Stimulated activated CD4-positive, alpha-beta T cell treated with anti-CD3 and anti-CD28 coated beads, Interleukin-12 subunit alpha, Interleukin-12 subunit beta, amount 100 ng/mL, for 4 hours (primary cell): ENCODE measurements around the gene OGFR.

Experiments used
- DNase-seq: peaks from one replicate; pipeline ENCODE4 v3.0.0-alpha.2; 2020

OGFR gene

DNA sequence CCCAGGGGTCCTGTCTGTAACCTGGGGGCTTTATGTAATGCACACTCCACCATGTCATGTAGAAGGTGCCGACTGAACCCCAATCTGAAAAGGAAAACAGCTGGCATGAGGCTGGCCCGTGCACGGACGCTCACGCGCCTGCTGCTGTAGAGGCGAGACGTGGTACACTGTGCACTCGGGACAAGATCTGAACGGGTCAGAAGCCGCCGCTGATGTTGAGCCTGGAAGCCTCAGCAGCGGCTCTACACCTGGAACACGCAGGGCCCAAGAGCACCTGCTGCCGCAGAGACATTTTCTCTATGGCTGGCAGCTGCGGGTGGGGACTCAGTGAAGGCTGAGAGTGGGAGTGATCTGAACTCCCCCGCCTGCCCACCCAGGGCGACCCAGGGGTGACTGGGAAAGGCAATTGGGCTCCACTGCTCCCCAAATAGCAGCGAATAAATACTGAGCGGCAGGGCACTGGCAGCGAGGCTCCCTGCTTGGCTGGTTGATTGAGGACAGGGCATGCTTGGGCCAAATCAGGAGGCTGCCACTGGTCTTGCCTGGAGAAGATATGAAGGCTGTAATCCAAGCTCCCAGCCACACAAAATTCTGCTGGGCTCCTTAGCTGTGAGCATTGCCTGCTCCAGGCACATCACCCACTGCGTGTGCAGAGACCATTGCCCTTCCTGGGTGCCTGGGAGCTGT lies 2.5 kb upstream of the OGFR start:
- DNase-seq, result no peak

DNA sequence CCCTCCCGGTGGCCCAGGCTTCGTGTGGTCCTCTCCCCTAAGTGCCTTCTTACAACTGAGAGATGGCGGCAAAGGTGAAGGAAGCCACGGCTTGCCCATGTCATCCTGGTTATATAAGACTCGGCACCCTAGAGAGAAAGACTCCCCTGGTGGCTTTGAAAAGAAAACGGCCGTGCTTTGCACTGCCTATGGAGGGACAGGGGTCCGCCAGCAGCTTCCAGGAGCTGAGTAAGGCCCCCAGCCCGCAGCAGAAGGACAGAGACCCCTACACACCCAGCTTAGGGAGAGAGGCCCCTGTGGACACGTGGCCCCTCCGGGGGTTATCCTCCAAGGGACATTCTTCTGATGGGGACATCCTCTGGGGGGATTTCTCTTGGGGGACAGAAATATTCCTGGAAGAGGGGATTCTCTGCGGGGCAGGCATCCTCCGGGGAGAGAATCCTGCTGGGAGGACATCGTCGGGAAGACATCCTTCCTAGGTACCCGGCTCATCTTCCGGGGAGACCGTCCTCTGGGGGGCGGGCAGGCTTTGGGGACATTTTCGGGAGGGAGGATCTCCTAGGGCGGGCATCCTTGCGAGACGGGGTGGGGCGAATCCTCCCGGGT lies 511 bp upstream of the OGFR start:
- no peak for DNase-seq

DNA sequence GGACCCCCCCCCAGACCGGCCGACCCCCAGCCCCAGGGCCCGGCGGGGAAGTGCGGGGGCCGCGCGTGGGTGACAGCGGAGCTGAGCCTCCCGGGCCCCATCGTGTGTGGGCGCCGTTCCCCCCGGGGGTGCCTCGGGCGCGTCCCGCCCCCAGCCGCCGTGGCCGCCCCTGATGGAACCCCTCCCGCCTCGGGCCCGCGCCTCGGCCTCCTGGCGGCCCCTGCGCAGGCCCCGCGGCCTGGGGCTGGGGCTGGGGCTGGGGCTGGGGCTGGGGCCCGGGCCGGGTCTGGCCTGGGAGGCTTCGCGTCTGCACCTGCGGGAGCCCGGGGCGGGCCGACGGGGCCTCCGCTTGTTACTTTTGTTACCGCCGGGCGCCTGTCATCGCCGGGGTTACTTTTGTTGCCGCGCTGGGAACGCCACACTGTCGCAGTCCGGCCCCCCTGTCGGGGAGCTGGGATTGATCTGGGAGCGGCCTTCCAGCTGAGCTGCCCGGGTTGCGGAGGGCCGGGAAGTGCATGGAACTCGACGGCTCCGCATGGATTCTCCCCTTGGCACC lies 598 bp downstream of the OGFR start:
- peak; percentile 49 for DNase-seq

DNA sequence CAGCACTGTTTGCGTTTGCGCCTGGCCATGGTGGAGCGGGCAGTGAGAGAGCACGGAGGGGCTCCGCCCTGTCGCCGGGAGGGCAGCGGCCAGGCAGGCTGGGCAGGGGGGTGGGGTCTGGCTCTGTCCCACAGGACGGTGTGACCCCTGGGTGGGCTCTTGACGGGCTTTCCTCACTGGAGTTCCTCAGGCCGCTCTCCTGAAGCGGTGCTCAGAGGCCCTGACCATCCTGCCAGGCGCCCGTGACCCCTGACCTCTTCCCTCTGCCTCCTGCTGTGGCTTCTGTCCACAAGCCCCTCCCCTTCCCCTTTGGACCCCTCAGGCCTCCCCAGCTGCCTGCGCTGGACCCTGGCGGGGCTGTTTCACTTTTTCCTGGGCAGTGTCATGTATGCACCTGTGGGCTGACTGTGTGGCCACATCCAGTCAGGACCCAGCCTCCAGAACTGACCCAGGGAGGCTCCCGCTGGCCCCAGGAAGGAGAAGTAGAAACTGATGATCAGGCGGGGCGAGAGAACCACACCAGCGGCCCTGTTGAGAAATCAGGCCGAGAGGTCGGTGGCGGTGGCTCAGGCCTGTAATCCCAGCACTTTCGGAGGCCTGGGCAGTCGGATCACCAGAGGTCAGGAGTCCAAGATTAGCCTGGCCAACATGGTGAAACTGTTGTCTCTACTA lies 1.2 kb downstream of the OGFR start:
- DNase-seq, result no peak

- no peak for DNase-seq
Observed at GRCh38 chr20:62806383-62807050, 1.9 kb downstream of the OGFR start.

GRCh38 chr20:62807444-62808210 lies 3.0 kb downstream of the OGFR start:
- no peak for DNase-seq

- peak; percentile 76 for DNase-seq
Observed at GRCh38 chr20:62808211-62808865, 3.7 kb downstream of the OGFR start.

GRCh38 chr20:62809530-62810428 lies 5.1 kb downstream of the OGFR start:
- DNase-seq, result no peak

DNA sequence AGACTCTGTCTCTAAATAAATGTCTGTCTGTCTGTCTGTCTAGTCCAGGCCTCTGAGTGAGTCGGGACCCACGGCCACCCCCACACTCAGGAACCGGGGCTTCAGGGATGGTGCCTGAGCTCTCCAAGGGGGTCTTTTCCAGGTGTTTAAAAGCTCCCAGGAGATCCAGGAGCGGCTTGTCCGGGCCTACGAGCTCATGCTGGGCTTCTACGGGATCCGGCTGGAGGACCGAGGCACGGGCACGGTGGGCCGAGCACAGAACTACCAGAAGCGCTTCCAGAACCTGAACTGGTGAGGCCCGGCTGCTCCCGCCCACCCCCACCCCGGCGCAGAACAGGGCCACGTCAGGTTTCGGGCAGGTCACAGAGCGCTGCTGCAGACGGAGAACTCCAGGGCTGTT lies 6.7 kb downstream of the OGFR start:
- DNase-seq, result no peak

DNA sequence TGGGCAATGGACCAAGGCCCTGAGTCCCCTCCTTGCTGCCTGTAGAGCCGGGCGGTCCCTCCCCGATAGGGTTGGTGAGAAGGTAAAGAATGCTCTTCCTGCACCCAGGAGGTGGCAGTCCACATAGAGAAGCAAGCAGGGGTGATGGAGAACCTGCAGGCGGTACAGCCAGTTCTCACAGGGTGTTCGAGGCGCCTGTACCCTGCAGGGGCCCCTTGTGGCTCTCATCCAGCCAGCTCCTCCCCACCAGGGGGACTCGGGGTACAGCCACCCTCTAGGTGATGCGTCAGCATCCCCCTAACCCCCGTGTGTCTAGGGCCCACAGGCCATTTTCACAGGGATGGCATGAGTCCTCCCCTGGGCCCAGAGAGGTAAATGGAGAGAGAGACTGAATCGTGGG lies 7.1 kb downstream of the OGFR start:
- no peak for DNase-seq

DNA sequence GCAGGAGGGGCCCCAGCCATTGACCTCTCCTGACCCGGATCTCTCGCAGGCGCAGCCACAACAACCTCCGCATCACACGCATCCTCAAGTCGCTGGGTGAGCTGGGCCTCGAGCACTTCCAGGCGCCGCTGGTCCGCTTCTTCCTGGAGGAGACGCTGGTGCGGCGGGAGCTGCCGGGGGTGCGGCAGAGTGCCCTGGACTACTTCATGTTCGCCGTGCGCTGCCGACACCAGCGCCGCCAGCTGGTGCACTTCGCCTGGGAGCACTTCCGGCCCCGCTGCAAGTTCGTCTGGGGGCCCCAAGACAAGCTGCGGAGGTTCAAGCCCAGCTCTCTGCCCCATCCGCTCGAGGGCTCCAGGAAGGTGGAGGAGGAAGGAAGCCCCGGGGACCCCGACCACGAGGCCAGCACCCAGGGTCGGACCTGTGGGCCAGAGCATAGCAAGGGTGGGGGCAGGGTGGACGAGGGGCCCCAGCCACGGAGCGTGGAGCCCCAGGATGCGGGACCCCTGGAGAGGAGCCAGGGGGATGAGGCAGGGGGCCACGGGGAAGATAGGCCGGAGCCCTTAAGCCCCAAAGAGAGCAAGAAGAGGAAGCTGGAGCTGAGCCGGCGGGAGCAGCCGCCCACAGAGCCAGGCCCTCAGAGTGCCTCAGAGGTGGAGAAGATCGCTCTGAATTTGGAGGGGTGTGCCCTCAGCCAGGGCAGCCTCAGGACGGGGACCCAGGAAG lies 7.7 kb downstream of the OGFR start:
- no peak for DNase-seq

- no peak for DNase-seq
Observed at GRCh38 chr20:62812907-62813200, 8.2 kb downstream of the OGFR start.

GRCh38 chr20:62813588-62813987 lies 9.0 kb downstream of the OGFR start:
- DNase-seq, result no peak

DNA sequence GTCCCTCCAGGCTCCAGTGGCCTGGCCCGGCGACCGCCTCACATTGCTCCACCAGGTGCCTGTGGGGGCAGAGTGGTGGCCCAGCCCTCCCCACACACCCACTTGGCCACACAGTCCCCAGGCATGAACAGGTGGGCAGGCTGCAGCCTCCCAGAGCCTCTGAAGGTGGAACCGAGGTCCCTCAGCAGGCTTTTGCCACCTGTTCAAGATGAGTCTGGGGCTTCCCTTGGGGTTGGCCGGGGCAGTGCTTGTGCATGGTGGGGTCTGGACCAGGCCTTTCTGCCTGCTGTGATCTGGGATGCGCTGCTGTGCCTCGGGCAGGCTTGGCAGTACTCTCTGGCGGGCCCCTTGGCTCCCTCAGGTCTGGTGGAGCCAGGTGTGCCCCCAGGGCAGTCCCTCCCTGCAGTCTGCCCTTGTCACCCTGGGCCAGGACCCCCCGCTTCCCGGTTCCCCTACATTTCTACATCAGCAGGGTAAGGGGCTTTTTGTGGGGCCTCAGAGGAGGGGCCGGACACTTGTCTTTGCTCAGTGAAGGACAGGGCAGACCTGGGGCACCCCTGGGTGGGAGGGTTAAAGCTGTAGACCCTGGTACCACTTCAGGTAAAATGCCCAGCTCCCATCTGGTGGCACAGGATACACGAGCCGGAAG lies 9.5 kb downstream of the OGFR start:
- no peak for DNase-seq

GRCh38 chr20:62814709-62815065 lies 10.1 kb downstream of the OGFR start:
- DNase-seq, result no peak

DNA sequence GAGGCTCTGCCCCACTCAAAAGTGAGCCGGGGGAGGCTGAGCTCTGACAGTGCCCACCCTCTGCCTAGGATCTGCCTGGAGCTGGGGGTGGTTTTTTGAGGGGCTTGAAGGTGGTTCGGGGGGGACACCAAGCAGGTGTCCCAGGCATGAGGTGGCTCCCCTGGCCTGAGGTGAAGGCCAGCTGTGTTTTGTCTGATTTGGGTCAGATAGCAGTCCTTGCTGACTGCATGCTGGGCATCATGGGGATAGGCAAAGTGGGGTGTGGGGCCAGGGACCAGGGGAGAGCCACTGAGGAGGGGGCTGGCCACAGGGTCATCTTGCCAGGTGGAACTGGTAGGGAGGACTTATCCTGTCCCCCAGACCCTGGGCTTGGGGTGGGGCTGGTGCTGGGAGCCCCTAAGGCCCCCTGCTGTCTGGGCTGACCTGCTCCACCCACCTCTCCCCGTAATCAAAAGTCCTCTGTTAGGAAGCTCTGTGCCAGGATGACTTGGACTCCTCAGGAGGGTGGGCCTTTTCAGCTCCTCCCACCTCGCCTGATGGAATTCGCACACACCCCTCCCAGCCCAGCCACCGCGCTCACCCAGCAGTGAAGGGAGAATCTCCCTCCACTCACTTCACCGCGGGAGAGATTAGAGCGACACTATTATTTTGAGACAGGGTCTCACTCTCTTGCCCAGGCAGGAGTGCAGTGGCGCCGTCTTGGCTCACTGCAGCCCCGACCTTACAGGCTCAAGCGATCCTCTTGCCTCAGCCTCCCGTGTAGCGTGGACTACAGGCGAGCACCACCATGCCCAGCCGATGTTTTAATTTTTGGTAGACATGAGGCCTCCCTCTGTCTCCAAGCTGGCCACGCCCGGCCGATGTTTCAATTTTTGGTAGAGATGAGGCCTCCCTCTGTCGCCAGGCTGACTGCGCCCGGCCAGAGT lies 10.7 kb downstream of the OGFR start:
- DNase-seq, result no peak

- DNase-seq, result no peak
Observed at GRCh38 chr20:62816031-62816883, 11.6 kb downstream of the OGFR start.
